ENCODE results near the gene TP63. TPM values are rescaled to one million over a fixed set of nuclear protein-coding genes. Genes with fewer than 3 reads are reported as not detected.
"Not testable (repeated sequence)": the region's sequence is repeated elsewhere in the genome, so short reads cannot be mapped to it uniquely, and the experiment has no call there.

Gene TP63
- total RNA-seq, 1 donor from 2014 or later, result 0.35 TPM

DNA sequence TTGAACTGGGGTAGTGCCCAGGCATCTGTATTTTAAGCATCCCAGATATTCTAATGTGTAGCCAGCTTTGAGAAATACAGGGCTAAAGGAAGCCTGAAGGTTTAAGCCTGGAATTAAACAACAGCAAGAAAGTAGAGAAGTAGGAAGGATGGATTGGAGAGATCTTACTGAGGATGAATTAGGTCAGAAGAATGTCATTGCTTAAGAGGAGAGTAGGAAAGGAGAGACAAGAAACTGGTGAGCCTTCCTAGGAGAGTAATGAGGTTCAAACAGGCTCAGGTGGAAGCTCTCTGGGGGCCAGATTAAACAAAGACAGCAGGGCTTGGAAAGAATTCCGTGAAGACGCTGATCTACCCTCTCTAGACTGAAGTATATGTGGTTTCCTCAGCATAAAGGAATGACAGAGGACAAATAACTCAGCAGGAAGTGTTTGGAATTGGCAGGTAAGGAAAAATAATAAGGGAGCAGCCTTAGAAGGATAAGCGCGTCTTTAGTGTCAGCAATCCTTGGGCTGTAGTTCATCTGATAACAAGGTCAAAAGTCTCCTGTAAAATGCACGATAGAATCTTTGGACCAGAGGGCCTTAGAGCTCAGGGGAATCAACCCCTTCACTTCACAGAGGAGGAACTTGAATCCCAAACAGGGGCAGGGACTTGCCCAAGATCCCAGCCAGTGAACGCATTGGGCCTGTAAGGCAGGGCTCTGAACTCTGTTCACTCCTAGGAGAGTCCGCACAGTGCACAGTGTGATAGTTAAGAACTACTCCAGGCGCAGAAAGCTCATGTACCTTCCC lies 90.9 kb downstream of the TP63 start:
- no peak for DNase-seq (ENCODE audit: low spot score)

DNA sequence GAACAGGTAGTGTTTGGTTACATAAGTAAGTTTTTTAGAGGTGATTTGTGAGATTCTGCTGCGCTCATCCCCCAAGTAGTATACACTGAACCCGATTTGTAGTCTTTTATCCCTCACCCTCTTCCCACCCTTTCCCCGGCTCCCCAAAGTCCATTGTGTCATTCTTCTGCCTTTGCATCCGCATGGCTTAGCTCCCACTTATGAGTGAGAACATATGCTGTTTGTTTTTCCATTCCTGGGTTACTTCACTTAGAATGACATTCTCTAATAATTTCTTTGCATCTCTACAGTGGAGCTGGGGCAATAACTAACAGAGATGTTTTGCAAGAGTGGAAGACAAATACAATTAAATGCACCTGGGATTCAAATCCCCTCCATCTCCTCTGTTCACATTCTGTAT lies 93.2 kb downstream of the TP63 start:
- no peak for DNase-seq (ENCODE audit: low spot score)

DNA sequence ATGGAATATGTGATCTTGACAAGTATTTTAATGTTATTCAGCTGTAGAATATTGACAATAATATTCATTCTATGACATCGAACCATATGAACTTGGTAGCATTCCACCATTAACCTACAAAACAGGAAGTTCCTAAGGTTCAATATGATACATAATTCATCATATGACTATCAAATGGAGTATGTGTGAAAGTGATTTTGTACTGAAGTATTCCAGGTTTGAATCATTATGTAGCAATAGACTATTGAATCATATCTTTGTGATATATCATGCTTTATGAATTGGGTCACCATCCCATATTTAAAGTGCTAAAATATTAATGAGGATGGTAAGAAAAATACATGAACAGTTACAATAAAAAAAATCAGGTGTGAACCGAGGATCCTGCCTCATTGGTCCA lies 95.1 kb downstream of the TP63 start:
- DNase-seq (ENCODE audit: low spot score), result no peak

GRCh38 chr3:189727158-189727557 lies 96.0 kb downstream of the TP63 start:
- DNase-seq (ENCODE audit: low spot score), result no peak

DNA sequence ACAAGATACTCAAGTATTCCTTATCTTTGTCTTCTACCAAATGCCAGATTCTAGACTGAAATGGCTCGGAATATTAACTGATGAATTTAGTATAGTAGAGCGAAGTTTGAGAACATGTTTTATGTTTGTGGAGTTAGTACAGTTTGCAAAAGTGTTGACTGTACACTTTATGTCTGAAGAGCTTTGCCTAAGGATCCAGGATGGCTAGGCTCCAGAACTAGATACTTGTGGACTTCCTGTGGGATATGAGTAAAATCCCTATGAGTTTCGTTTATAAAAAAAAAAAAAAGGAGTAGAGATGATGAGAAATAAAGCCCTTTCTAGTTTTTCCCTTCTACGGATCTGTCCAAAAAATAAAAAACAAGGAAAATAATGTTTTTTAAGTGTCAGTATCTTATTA lies 96.7 kb downstream of the TP63 start:
- no peak for DNase-seq (ENCODE audit: low spot score)

- DNase-seq (ENCODE audit: low spot score), result no peak
These were observed 97.7 kb downstream of the TP63 start for GRCh38 chr3:189728915-189729314.

DNA sequence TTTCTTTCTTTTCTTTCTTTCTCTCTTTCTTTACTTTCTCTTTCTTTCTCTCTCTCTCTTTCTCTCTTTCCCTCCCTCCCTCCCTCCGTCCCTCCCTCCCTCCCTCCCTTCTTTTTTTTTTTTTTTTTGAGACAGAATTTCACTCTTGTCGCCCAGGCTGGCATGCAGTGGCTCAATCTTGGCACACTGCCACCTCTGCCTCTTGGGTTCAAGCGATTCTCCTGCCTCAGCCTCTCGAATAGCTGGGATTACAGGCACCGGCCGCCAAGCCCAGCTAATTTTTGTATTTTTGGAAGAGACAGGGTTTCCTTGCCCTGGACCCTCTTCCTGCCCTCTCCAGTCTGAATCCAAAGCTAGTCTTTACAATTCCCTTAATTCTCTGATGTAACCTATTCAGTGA lies 102.9 kb downstream of the TP63 start:
- DNase-seq (ENCODE audit: low spot score), result no peak

- no peak for DNase-seq (ENCODE audit: low spot score)
These were observed 104.7 kb downstream of the TP63 start for GRCh38 chr3:189735913-189736312.

- DNase-seq (ENCODE audit: low spot score), result no peak
These were observed 105.9 kb downstream of the TP63 start for GRCh38 chr3:189737071-189737470.

DNA sequence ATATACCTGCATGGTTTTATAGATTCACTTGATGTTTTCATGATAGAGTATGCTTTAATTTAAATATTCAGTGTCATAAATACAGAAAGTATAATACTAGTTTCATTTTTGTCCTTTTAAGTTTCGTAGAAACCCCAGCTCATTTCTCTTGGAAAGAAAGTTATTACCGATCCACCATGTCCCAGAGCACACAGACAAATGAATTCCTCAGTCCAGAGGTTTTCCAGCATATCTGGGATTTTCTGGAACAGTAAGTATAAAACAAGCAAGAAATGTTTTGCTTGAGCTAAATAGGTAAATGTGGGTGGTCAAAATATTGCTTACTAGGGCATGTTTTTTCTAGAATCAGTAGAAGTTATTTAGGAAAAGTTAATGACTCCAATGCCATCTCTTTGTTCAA lies 106.4 kb downstream of the TP63 start:
- no peak for DNase-seq (ENCODE audit: low spot score)

GRCh38 chr3:189739378-189739777 lies 108.2 kb downstream of the TP63 start:
- DNase-seq (ENCODE audit: low spot score), result no peak

GRCh38 chr3:189740156-189740555 lies 109.0 kb downstream of the TP63 start:
- DNase-seq (ENCODE audit: low spot score), result no peak

DNA sequence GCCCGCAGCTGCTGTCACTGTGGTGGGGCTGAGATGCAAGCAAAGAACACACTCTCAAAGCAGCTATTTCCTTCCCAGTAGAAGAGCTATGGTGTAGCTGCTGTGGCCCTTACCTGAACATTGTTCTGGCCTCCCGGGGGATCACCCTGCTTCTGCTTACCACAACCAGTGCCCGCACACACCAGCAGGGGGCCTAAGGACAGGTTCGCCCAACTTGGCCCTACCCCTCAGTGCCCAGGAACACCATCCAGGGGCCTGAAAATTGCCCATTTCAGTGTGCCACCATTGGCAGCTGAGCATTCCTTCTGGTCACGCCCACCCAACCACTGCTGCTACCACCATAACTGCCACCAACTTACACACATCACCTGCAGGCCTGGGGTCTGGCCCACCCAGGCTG lies 113.0 kb downstream of the TP63 start:
- no peak for DNase-seq (ENCODE audit: low spot score)

DNA sequence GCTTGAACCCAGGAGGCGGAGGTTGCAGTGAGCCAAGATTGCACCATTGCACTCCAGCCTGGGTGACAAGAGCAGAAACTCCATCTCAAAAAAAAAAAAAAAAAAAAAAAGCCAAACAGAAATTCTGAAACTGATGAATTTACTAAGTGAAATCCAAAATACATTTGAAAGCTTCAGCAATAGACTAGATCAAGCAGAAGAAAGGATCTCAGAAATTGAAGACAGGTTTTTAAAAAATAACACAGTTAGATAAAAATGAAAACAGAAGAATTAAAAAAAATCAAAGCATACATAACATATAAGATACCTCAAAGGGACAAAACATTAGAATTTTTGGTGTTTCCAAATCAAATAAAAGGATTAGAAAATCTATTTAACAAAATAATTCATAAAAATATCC lies 114.4 kb downstream of the TP63 start:
- no peak for DNase-seq (ENCODE audit: low spot score)

DNA sequence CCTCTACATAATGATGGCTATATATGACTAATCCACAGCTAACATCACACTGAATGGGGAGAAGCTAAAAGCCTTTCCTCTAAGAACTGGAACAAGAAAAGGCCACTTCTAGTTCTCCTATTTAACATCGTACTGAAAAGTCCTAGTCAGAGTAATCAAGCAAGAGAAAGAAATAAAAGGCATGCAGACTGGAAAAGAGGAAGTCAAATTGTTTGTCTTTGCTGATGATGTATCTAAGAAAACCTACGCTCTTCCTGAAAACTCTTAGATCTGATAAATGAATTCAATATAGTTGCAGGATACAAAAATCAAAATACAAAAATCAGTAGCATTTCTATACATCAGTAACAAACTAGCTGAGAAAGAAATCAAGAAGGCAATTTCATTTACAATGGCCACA lies 116.9 kb downstream of the TP63 start:
- no peak for DNase-seq (ENCODE audit: low spot score)

DNA sequence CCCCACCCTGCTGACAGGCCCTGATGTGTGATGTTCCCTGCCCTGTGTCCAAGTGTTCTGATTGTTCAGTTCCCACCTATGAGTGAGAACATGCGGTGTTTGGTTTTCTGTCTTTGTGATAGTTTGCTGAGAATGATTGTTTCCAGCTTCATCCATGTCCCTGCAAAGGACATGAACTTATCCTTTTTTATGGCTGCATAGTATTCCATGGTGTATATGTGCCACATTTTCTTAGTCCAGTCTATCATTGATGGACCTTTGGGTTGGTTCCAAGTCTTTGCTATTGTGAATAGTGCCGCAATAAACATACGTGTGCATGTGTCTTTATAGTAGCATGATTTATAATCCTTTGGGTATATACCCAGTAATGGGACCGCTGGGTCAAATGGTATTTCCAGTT lies 119.8 kb downstream of the TP63 start:
- DNase-seq (ENCODE audit: low spot score), result not testable (repeated sequence)

- DNase-seq (ENCODE audit: low spot score), result no peak
These were observed 123.2 kb downstream of the TP63 start for GRCh38 chr3:189754356-189754755.

DNA sequence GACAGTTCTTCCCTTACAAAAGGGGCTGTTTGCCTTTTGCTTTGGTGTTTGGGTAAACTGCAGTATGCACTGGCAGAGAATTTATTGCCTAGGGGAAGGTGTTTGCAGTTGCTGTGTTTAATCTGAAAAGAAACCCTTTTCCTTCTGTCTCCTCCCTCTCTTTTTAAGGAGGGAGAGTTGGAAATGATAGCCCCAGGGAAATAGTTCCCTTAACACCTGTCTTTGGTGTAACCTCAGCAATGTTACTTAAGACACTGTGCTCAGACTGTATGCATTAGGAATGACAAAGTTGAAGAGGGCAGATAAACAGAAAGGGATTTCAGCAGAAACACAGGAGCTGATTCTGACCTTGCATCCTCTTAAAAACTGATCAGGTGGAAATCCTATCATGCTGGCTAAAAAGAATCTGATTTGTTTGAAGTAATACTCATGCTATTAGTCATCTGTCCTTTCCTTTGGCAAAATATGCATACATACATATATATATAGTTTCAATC lies 125.4 kb downstream of the TP63 start:
- no peak for DNase-seq (ENCODE audit: low spot score)

- DNase-seq (ENCODE audit: low spot score), result no peak
These were observed 127.0 kb downstream of the TP63 start for GRCh38 chr3:189758186-189758585.

DNA sequence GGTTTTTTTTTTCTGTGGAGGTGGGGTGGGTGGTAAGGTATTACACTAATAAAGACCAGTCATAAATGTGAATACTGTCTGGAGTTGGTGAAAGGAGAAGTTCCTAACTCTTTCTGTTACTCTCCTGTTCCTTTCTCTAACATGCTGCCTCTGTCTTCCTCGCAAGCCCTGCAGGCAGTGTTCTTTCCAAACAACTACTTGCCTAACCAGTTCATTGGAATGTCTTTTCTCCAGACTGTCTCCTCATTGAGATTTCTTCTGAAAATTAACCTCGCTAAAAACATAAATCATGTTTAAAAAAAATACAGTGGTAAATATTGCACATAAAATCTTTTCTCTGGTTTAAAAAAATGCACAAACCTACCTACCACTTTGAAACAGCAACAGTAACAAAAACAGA lies 135.2 kb downstream of the TP63 start:
- DNase-seq (ENCODE audit: low spot score), result no peak

- DNase-seq (ENCODE audit: low spot score), result no peak
These were observed 140.8 kb downstream of the TP63 start for GRCh38 chr3:189771842-189772450.

GRCh38 chr3:189772584-189772983 lies 141.4 kb downstream of the TP63 start:
- no peak for DNase-seq (ENCODE audit: low spot score)

GRCh38 chr3:189773056-189773455 lies 141.9 kb downstream of the TP63 start:
- DNase-seq (ENCODE audit: low spot score), result no peak
